HepG2 (cell line): ENCODE results near the gene LSM5. TPM values are rescaled to one million over a fixed set of nuclear protein-coding genes. Genes with fewer than 3 reads are reported as not detected.

ENCODE experiments used
- ATAC-seq: fragments of 200-7000 bp; cut with Tn5 transposase; 3 replicates; pipeline ENCODE4 v1.9.1; 2020; ENCODE audit warnings: mild to moderate bottlenecking, moderate library complexity
- BruUV-seq: library from RNA; stranded (reverse); fragments of 400-500 nt; replicated peaks from 2 replicates; lab custom pipeline; 2021; lab: Mats Ljungman, UMichigan
- CTCF ChIA-PET: fragments of 300-600 bp; formaldehyde crosslinking; extraction: SDS; loops from one replicate; lab custom pipeline; 2021; ENCODE audit warnings: low total read pairs, inconsistent platforms, low intra/inter-chr PET ratio; lab: Yijun Ruan, JAX
- POLR2A ChIA-PET: fragments of 350-600 bp; sonication (Branson Sonifier 250); formaldehyde crosslinking; loops from one replicate; lab custom pipeline; 2020; ENCODE audit warnings: antibody characterized with exemption, inconsistent platforms; lab: Yijun Ruan, JAX
- DNase-seq: peaks from one replicate; pipeline ENCODE4 v3.0.0-alpha.2; 2015; ENCODE audit warnings: low spot score
- FAIRE-seq: peaks from 3 replicates; lab custom pipeline; 2011; peaks lifted over from hg19 to GRCh38; lab: Jason Lieb, UNC
- H2AFZ ChIP-seq: one replicate; pipeline ENCODE4 v1.6.1; 2011; ENCODE audit warnings: low read length, inconsistent platforms
- H3K27ac ChIP-seq: fragments of 300-600 bp; 3 replicates; pipeline ENCODE4 v1.8.0; 2011; ENCODE audit warnings: mixed run types, mild to moderate bottlenecking, mixed read lengths, low read length, inconsistent platforms; ENCODE audit not compliant: insufficient read depth; ENCODE audit errors: extremely low read length
- H3K27me3 ChIP-seq, 2 experiments: fragments of 200-600 bp in 1 of 2; 2 replicates in 1 of 2; 3 replicates in 1 of 2; pipeline versions ENCODE4 v1.6.0 to v1.8.0; 2011; ENCODE audit warnings: low read length in 2 of 2, mild to moderate bottlenecking in 2 of 2, moderate library complexity in 2 of 2, inconsistent platforms in 1 of 2; ENCODE audit not compliant: insufficient read depth in 2 of 2, control insufficient read depth in 1 of 2
- H3K36me3 ChIP-seq, 2 experiments: fragments of 200-600 bp in 1 of 2; replicated peaks in 1 of 2; 2 replicates in 1 of 2; 3 replicates in 1 of 2; pipeline versions ENCODE4 v1.5.1 to v1.8.0; 2011; ENCODE audit warnings: low read length in 2 of 2, inconsistent platforms in 1 of 2; ENCODE audit not compliant: insufficient read depth in 2 of 2, control insufficient read depth in 1 of 2
- H3K4me1 ChIP-seq: 2 replicates; pipeline ENCODE4 v1.5.1; 2012; ENCODE audit warnings: low read length, inconsistent platforms; ENCODE audit not compliant: insufficient read depth
- H3K4me2 ChIP-seq: 2 replicates; pipeline ENCODE4 v1.6.0; 2011; ENCODE audit warnings: low read depth, low read length, inconsistent platforms
- H3K4me3 ChIP-seq, 3 experiments: fragments of 200-600 bp in 1 of 3; sonication (generic), shearing (Covaris generic) in 1 of 3; replicated peaks in 1 of 3; 2 replicates each; pipeline ENCODE4 v1.5.1; 2011 to 2016; ENCODE audit warnings: low read length in 3 of 3, inconsistent platforms in 2 of 3, low read depth in 2 of 3, mild to moderate bottlenecking in 2 of 3, control low read depth in 1 of 3, mixed read lengths in 1 of 3; ENCODE audit not compliant: insufficient read depth in 1 of 3
- H3K79me2 ChIP-seq: one replicate; pipeline ENCODE4 v1.6.1; 2011; ENCODE audit warnings: low read length, inconsistent platforms; ENCODE audit not compliant: insufficient read depth
- H3K9ac ChIP-seq: 2 replicates; pipeline ENCODE4 v1.6.0; 2011; ENCODE audit warnings: mild to moderate bottlenecking, low read depth, low read length, inconsistent platforms; ENCODE audit not compliant: insufficient read depth
- H3K9me3 ChIP-seq: 2 replicates; pipeline ENCODE4 v1.5.1; 2012; ENCODE audit warnings: mild to moderate bottlenecking, low read length
- H4K20me1 ChIP-seq: 2 replicates; pipeline ENCODE4 v1.6.0; 2011; ENCODE audit warnings: inconsistent platforms, mild to moderate bottlenecking, low read length, moderate library complexity; ENCODE audit not compliant: insufficient read depth
- DBP ChIP-seq: sonication (generic); formaldehyde crosslinking; IDR thresholded peaks from 2 replicates; pipeline ENCODE4 v1.4.0; 2020; ENCODE audit warnings: missing genetic modification reagents; ENCODE audit errors: not compliant biosample characterization
- EP300 ChIP-seq, 3 experiments: sonication (generic) in 1 of 3; formaldehyde crosslinking in 1 of 3; IDR thresholded peaks; 2 replicates each; pipeline versions ENCODE4 v1.5.1 to v1.6.1; 2011 to 2020; ENCODE audit warnings: low read depth in 2 of 3, low read length in 2 of 3, borderline replicate concordance in 1 of 3, improper control_type of control experiment in 1 of 3, mild to moderate bottlenecking in 1 of 3, missing genetic modification reagents in 1 of 3, moderate library complexity in 1 of 3
- MTERF4 ChIP-seq: sonication (generic); formaldehyde crosslinking; IDR thresholded peaks from 2 replicates; pipeline ENCODE4 v1.8.0; 2023; ENCODE audit warnings: mild to moderate bottlenecking, missing genetic modification reagents
- NFYC ChIP-seq: IDR thresholded peaks from 2 replicates; pipeline ENCODE4 v1.6.1; 2016; ENCODE audit warnings: missing genetic modification reagents, missing compliant biosample characterization
- PHB2 ChIP-seq: fragments of 450-650 bp; IDR thresholded peaks from 2 replicates; pipeline ENCODE4 v1.6.1; 2018; ENCODE audit not compliant: partially characterized antibody
- TAF15 ChIP-seq: fragments of 200-400 bp; formaldehyde crosslinking; IDR thresholded peaks from one replicate; pipeline ENCODE4 v1.6.1; 2018; ENCODE audit warnings: mild to moderate bottlenecking, low read depth, low read length; ENCODE audit not compliant: poor library complexity, severe bottlenecking
- ZNF101 ChIP-seq: sonication (generic); formaldehyde crosslinking; IDR thresholded peaks from 2 replicates; pipeline ENCODE4 v1.4.0; 2020; ENCODE audit warnings: mild to moderate bottlenecking, low read depth, missing genetic modification reagents, borderline replicate concordance
- ZNF326 ChIP-seq: sonication (generic); formaldehyde crosslinking; IDR thresholded peaks from 2 replicates; pipeline ENCODE4 v1.4.0; 2020; ENCODE audit warnings: missing genetic modification reagents, borderline replicate concordance
- ZNF33A ChIP-seq: sonication (generic); formaldehyde crosslinking; IDR thresholded peaks from 2 replicates; pipeline ENCODE4 v1.5.1; 2020; ENCODE audit warnings: missing genetic modification reagents, mild to moderate bottlenecking, moderate library complexity, borderline replicate concordance
- ZNF839 ChIP-seq: sonication (generic); formaldehyde crosslinking; IDR thresholded peaks from 2 replicates; pipeline ENCODE4 v1.4.0; 2020; ENCODE audit warnings: missing genetic modification reagents, mild to moderate bottlenecking, borderline replicate concordance
- WGBS: methylation state at CpG from one replicate; pipeline ENCODE4 v1.1.6; 2017; ENCODE audit warnings: low lambda C conversion rate; 5-methylcytosine and 5-hydroxymethylcytosine counted together
- in situ Hi-C: cut with HindIII; loops from 2 replicates; pipeline ENCODE4 v1.10.0; 2017; ENCODE audit warnings: low pct_unique_long_range_greater_than_20kb; ENCODE audit not compliant: extremely low pct_ligation_motif_present
- intact Hi-C: fragments of 100-400 bp; cut with micrococcal nuclease; formaldehyde crosslinking; loops from one replicate; pipeline ENCODE4 v1.10.0; 2022; ENCODE audit not compliant: unreplicated experiment
- polyA plus RNA-seq, 8 experiments: library from polyadenylated mRNA; depleted of rRNA in 3 of 8; stranded (reverse) in 7 of 8; unstranded in 1 of 8; fragments of >200 nt; fragmentation: Illumina TruSeq in 4 of 8; extraction: Trizol in 4 of 8; gene quantifications; 2 replicates each; pipeline versions ENCODE4 v1.2.1 to v1.2.3, GENCODE V29; 2011 to 2016; ENCODE audit warnings: low read depth in 4 of 8, missing spikeins in 1 of 8, mixed read lengths in 1 of 8; ENCODE audit not compliant: insufficient read depth in 1 of 8
- total RNA-seq, 5 experiments: library from RNA; depleted of rRNA; stranded (reverse); fragments of >200 nt; fragmentation: Illumina TruSeq; extraction: Trizol; gene quantifications; 2 replicates each; pipeline ENCODE4 v1.2.3, GENCODE V29; 2016; ENCODE audit warnings: low read depth in 1 of 5

Gene LSM5
- total and polyA plus RNA-seq, 2 of the 13 experiments (the other 11 are each of a cell fraction or from before 2014, with no cell fraction given): 30.3 to 183 TPM

GRCh38 chr7:32539366-32539765 is 49.2 kb upstream of the LSM5 start:
- peaks cover 35% of the 10 kb centered on the region for H3K79me2 ChIP-seq
- CTCF ChIA-PET: no interaction called here
- no peaks in the 10 kb centered on the region for H3K9me3 ChIP-seq
- no peak overlapping the region for H3K27ac ChIP-seq
- no peaks in the 10 kb centered on the region for H3K4me1 ChIP-seq
- BruUV-seq: no TSS peak
- H2AFZ ChIP-seq: no peak overlapping the region
- no peaks in the 10 kb centered on the region for H3K27me3 ChIP-seq
- TF ChIP-seq ZNF101 (CRISPR knock-in tag) (no peak), DBP (CRISPR knock-in tag) (no peak)
- H3K9ac ChIP-seq: no peak overlapping the region
- intact Hi-C loops: no loop called here
- ATAC-seq (no peak), FAIRE-seq (no peak), DNase-seq (no peak)
- in situ Hi-C loops: no loop called here
- 93% methylated on average over 2 of the region's 2 CpGs for WGBS
- H3K36me3 ChIP-seq: peaks cover 9 to 15% of the 10 kb centered on the region in 2 experiments; a peak in 4 of 5 replicates
- 0 out of 2 replicates have a peak, but pooled peaks cover 3% of the 10 kb centered on the region for H4K20me1 ChIP-seq
- POLR2A ChIA-PET: no interaction called here
- H3K4me2 ChIP-seq: no peak overlapping the region
- H3K4me3 ChIP-seq: no peak overlapping the region

DNA sequence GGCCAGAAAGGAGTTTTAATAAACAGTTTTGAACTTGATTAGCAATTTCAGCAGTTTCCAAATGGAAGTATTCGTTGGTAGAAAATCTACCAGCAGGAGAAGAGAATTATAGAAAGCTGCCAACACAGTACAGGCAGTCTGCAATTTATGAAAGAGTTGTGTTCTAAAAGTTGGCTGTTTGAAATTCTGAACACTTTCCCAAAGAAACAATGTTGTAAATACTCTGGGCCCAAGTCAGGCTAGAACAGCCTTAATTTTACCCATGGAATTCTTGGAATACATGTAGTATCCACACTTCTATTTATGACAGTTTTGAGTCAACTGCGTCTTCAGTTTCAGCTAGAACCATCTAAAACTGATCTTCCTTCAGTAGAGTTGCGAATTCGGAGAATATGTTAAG is 47.6 kb upstream of the LSM5 start:
- ChIA-PET POLR2A (no interaction called here), CTCF (no interaction called here)
- H3K9me3 ChIP-seq: no peaks in the 10 kb centered on the region
- peaks cover 41% of the 10 kb centered on the region for H3K79me2 ChIP-seq
- no peaks in the 10 kb centered on the region for H3K4me1 ChIP-seq
- ATAC-seq (no peak), DNase-seq (no peak), FAIRE-seq (no peak)
- TF ChIP-seq ZNF326 (no peak), ZNF839 (no peak), MTERF4 (CRISPR knock-in tag) (no peak), PHB2 (no peak), TAF15 (no peak), EP300 (IDR thresholded peaks at IDR 0.05; ENCODE audit: low read depth in 2 of 2, low read length in 2 of 2) (no peak), EP300 (CRISPR knock-in tag; IDR thresholded peaks at IDR 0.05; ENCODE audit: borderline replicate concordance) (no peak), ZNF33A (CRISPR knock-in tag) (no peak), NFYC (no peak)
- no TSS peak for BruUV-seq
- H3K9ac ChIP-seq: no peak overlapping the region
- no peak overlapping the region for H3K4me2 ChIP-seq
- intact Hi-C loops (no loop called here), in situ Hi-C loops (no loop called here)
- no peak overlapping the region for H3K4me3 ChIP-seq
- peaks cover 2 to 3% of the 10 kb centered on the region in 2 experiments; a peak in 4 of 5 replicates for H3K36me3 ChIP-seq
- H4K20me1 ChIP-seq: 0 out of 2 replicates have a peak, but pooled peaks cover 3% of the 10 kb centered on the region
- H2AFZ ChIP-seq: no peak overlapping the region
- 100% methylated on average over 4 of the region's 4 CpGs for WGBS
- no peaks in the 10 kb centered on the region for H3K27me3 ChIP-seq
- no peak overlapping the region for H3K27ac ChIP-seq
